GM12892 (cell line): ENCODE results near the gene RAD23B.

ENCODE experiments used
- POLR2A ChIP-seq: IDR thresholded peaks from 2 replicates; pipeline ENCODE4 v1.6.1; 2011; ENCODE audit warnings: low read depth, low read length, control low read depth
- POLR2AphosphoS5 ChIP-seq: IDR thresholded peaks from 2 replicates; pipeline ENCODE4 v1.6.1; 2011; ENCODE audit warnings: low read depth, low read length, control low read depth
- TAF1 ChIP-seq: IDR thresholded peaks from 2 replicates; pipeline ENCODE4 v1.6.1; 2011; ENCODE audit warnings: low read depth, mild to moderate bottlenecking, control low read depth, low read length, borderline replicate concordance

- no peak for TF ChIP-seq POLR2AphosphoS5
- no peak for TF ChIP-seq POLR2A
- no peak for TF ChIP-seq TAF1
Observed at GRCh38 chr9:107295995-107296394, 12.9 kb downstream of the RAD23B start.
